Brain microvascular endothelial cell (primary cell): ENCODE measurements around the gene RRM2.

Source experiments
- DNase-seq: peaks from one replicate; pipeline ENCODE4 v3.0.0-alpha.2; 2020
- H3K27ac ChIP-seq: fragments of 250-450 bp; sonication (Bioruptor Pico); 2 replicates; pipeline ENCODE4 v1.5.1; 2020; ENCODE audit warnings: mild to moderate bottlenecking, moderate library complexity
- H3K27me3 ChIP-seq: fragments of 250-450 bp; sonication (Bioruptor Pico); replicated peaks from 2 replicates; pipeline ENCODE4 v1.5.1; 2020; ENCODE audit warnings: mild to moderate bottlenecking
- H3K36me3 ChIP-seq: fragments of 250-450 bp; sonication (Bioruptor Pico); replicated peaks from 2 replicates; pipeline ENCODE4 v1.5.1; 2020; ENCODE audit warnings: mild to moderate bottlenecking
- H3K4me3 ChIP-seq: 2 replicates; pipeline ENCODE4 v1.5.1; 2011; ENCODE audit warnings: low read depth, mild to moderate bottlenecking, control low read depth, low read length, moderate library complexity
- in situ Hi-C: cut with HindIII; loops from 2 replicates; pipeline ENCODE4 v1.10.0; 2017; ENCODE audit warnings: low sequenced_read_pairs, low pct_ligation_motif_present
- TF ChIP-seq, protein P1 (sequence below): IDR thresholded peaks from 2 replicates; pipeline ENCODE4 v1.5.1; 2011; ENCODE audit warnings: low read depth, mild to moderate bottlenecking, moderate library complexity, low read length, control low read depth, inconsistent platforms; ENCODE audit errors: missing control alignments

Gene RRM2

DNA sequence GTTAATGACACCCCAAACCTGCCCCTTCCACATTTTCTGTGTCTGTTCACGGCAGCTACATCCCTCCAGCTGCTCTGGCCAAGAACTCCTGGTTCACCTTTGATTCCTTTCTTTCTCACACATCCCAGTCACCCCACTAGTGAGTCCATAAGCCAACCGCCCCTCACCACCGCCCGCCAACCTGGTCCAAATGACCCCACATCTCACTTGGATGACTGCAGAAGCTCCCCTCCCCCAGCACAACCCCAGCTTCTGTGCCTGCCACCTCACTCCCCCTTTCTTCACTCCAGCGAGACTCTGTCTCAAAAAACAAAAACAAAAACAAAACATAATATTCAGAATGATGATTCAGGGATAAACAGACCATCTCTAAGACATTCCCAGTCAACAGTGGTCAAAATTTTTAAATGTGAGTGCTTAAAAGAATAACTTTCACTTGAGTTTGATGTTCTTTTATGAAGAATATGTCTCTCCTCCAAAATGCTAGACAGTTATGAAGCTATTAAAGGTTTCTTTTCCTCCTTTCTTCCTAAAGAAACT, 45.5 kb upstream of the RRM2 start:
- H3K27ac ChIP-seq: no peak overlapping the region
- TF ChIP-seq, protein P1, sequence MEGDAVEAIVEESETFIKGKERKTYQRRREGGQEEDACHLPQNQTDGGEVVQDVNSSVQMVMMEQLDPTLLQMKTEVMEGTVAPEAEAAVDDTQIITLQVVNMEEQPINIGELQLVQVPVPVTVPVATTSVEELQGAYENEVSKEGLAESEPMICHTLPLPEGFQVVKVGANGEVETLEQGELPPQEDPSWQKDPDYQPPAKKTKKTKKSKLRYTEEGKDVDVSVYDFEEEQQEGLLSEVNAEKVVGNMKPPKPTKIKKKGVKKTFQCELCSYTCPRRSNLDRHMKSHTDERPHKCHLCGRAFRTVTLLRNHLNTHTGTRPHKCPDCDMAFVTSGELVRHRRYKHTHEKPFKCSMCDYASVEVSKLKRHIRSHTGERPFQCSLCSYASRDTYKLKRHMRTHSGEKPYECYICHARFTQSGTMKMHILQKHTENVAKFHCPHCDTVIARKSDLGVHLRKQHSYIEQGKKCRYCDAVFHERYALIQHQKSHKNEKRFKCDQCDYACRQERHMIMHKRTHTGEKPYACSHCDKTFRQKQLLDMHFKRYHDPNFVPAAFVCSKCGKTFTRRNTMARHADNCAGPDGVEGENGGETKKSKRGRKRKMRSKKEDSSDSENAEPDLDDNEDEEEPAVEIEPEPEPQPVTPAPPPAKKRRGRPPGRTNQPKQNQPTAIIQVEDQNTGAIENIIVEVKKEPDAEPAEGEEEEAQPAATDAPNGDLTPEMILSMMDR: no peak
- no peak overlapping the region for H3K4me3 ChIP-seq
- DNase-seq: no peak
- peaks cover 35% of the 10 kb centered on the region for H3K27me3 ChIP-seq
- in situ Hi-C loops: no loop called here
- H3K36me3 ChIP-seq: no peaks in the 10 kb centered on the region

DNA sequence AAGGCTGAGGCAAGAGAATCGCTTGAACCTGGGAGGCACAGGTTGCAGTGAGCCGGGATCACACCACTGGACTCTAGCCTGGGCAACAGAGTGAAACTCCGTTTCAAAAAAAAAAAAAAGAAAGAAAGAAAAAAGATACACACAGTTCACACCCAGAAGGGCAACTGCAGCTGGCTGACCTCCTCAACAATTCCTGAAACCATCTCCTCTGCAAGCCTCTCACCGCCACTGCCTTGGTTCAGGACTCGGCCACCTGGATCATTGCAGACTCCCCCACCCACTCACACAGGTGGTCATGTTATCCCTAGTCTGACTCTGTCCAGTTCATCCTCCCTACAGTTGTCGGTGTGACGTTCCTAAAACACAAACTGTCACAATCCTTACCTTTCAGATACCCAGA, 44.5 kb upstream of the RRM2 start:
- Histone ChIP-seq H3K27ac (no peak overlapping the region), H3K4me3 (no peak overlapping the region), H3K27me3 (peaks cover 41% of the 10 kb centered on the region), H3K36me3 (no peaks in the 10 kb centered on the region)
- DNase-seq: no peak
- in situ Hi-C loops: no loop called here
- TF ChIP-seq, protein P1: no peak

DNA sequence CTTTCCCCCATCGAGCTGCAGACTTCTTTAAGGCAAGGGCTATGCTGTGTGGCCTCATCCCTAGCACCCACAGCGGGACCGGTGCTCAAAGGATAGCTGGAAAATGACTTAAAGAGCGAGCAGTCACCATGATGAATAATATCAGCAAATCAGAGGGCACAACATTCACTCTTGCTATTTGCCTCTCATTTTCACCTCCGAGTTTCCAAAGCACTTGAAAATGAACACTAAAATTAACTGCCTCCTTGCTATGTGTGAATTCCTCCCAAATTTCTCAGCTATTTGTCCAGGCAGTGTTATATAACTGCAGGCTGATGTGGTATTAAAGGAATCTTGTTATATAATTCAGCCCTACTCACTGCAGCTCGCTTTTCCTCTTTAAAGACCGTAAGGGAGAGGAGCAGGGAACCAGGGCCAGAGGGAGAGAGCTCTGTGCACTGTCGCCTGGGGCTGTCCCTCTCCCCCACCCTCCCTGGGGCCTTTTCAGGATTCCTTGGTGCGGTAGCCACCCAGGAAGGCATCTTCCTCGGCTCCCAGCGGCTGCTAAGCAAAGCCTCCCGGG, 43.8 kb upstream of the RRM2 start:
- H3K4me3 ChIP-seq: peak overlapping the region; percentile 37
- DNase-seq: no peak
- H3K27me3 ChIP-seq: peaks cover 49% of the 10 kb centered on the region
- TF ChIP-seq, protein P1: no peak
- H3K27ac ChIP-seq: no peak overlapping the region
- no peaks in the 10 kb centered on the region for H3K36me3 ChIP-seq
- in situ Hi-C loops: no loop called here

DNA sequence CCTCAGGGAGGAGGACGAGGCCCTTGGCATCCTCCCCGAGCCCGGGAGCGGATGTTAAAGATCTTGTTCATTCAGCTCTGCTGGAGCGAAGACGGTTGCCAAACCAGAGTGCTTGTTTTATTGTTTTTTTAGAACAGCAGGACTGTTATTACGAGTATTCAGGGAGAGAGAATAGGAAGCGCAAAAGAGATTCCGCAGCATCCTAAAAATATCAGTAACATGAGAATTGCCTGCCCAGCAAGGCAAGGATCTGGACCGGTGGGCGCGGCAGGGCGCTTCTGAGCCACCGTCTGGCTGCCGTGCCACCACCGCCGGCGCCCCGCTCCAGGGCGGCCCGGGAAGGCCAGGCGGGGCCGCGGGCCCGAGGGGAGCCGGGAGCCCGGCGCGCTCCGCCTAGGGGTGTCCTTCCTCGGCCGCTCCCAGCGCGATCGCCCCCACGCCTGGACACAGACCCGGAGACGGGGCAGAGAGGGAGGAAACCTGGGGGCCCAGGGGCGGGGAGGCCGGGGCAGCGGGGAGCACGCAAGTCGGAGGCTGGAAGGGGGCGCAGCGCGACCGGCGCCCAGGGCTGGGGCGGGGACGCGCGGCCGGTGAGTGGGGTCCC, 43.2 kb upstream of the RRM2 start:
- H3K36me3 ChIP-seq: no peaks in the 10 kb centered on the region
- TF ChIP-seq, protein P1: no peak
- H3K27ac ChIP-seq: no peak overlapping the region
- H3K4me3 ChIP-seq: peak overlapping the region; percentile 37
- H3K27me3 ChIP-seq: peaks cover 55% of the 10 kb centered on the region
- peak; percentile 44 for DNase-seq
- in situ Hi-C loops: no loop called here

DNA sequence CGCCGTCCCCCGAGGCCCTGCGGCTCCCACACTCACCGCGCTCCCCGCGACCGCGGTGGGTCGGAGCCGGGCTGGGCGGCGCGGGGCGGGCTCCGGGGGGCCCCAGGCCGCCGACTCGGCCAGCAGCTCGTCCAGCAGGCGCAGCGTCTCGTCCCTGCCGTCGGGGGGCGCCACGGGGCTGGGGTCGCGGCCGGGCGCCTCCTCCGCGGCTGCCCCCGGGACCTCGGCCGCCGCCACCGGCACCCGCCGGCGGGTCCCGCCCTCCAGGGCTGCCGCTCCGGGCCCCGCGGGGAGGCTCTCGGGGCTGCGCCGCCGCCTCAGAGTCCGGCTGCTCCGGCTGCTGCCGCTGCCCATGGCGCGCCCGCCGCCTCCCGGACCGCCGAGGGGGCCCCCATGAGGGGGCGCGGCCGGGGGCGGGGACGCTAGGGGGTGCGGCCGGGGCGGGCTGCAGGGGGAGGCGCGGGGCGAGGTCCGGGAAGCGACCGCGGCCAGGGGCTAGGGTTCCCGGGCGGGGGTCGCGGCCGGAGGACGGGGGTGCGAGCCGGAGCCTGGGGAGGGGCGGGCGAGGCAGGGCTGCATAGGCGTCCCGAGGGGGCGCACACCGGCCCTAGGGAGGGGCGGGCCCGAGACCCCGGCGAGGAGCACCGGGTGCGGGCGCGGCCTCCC, 42.5 kb upstream of the RRM2 start, which contains the start of gene CYS1:
TSS of gene CYS1 (minus strand) at position 542 of the 666 bp plus-strand sequence. CDS start at position 354, 188 bp downstream.
- Histone ChIP-seq H3K4me3 (peak within 1 kb of the TSS; percentile 37), H3K27ac (no peak within 1 kb of the TSS), H3K27me3 (peaks cover 57% of the 10 kb centered on the region), H3K36me3 (no peaks in the 10 kb centered on the region)
- in situ Hi-C loops: no loop called here
- TF ChIP-seq, protein P1: no peak
- no peak for DNase-seq
